H9 (cell line): ENCODE measurements around the gene PTPN13. TPM values are rescaled to one million over a fixed set of nuclear protein-coding genes. Genes with fewer than 3 reads are reported as not detected.

Experiments
- DNase-seq: peaks from one replicate; pipeline ENCODE4 v3.0.0-alpha.2; 2017
- H2AFZ ChIP-seq: one replicate; pipeline ENCODE4 v1.6.1; 2013; ENCODE audit warnings: mild to moderate bottlenecking, low read length, control low read depth, moderate library complexity
- H2AK5ac ChIP-seq: 2 replicates; pipeline ENCODE4 v1.6.1; 2013; ENCODE audit warnings: low read length, control low read depth, mixed read lengths; ENCODE audit not compliant: insufficient read length
- H2BK120ac ChIP-seq: one replicate; pipeline ENCODE4 v1.6.1; 2013; ENCODE audit warnings: low read depth, mild to moderate bottlenecking, low read length, control low read depth, inconsistent platforms; ENCODE audit not compliant: poor library complexity, severe bottlenecking
- H2BK12ac ChIP-seq: 2 replicates; pipeline ENCODE4 v1.6.1; 2013; ENCODE audit warnings: low read length, control low read depth, mixed read lengths, low read depth; ENCODE audit not compliant: insufficient read length
- H2BK15ac ChIP-seq: 2 replicates; pipeline ENCODE4 v1.6.1; 2013; ENCODE audit warnings: low read depth, low read length, control low read depth
- H2BK20ac ChIP-seq: one replicate; pipeline ENCODE4 v1.6.1; 2013; ENCODE audit warnings: low read depth, mild to moderate bottlenecking, low read length, control low read depth, inconsistent platforms; ENCODE audit not compliant: poor library complexity, severe bottlenecking
- H2BK5ac ChIP-seq: 2 replicates; pipeline ENCODE4 v1.6.1; 2013; ENCODE audit warnings: low read length, control low read depth, mixed read lengths; ENCODE audit not compliant: insufficient read length
- H3K14ac ChIP-seq: 2 replicates; pipeline ENCODE4 v1.6.1; 2013; ENCODE audit warnings: low read length, control low read depth; ENCODE audit not compliant: insufficient read depth
- H3K18ac ChIP-seq: 2 replicates; pipeline ENCODE4 v1.6.1; 2013; ENCODE audit warnings: low read depth, mild to moderate bottlenecking, mixed read lengths, low read length, control low read depth; ENCODE audit not compliant: insufficient read length
- H3K23ac ChIP-seq: 2 replicates; pipeline ENCODE4 v1.6.1; 2013; ENCODE audit warnings: low read length, control low read depth, mixed read lengths, low read depth; ENCODE audit not compliant: insufficient read length
- H3K23me2 ChIP-seq: 2 replicates; pipeline ENCODE4 v1.6.1; 2013; ENCODE audit warnings: low read depth, mild to moderate bottlenecking, mixed read lengths, low read length, control low read depth; ENCODE audit not compliant: insufficient read length, poor library complexity, severe bottlenecking
- H3K27ac ChIP-seq: 2 replicates; pipeline ENCODE4 v1.5.1; 2013; ENCODE audit warnings: low read length, control low read depth, mixed read lengths, low read depth; ENCODE audit not compliant: insufficient read length
- H3K27me3 ChIP-seq: 2 replicates; pipeline ENCODE4 v1.6.1; 2013; ENCODE audit warnings: low read length, control low read depth, inconsistent platforms; ENCODE audit not compliant: insufficient read depth
- H3K4ac ChIP-seq: 2 replicates; pipeline ENCODE4 v1.6.1; 2013; ENCODE audit warnings: low read depth, mild to moderate bottlenecking, control low read depth, inconsistent platforms, low read length, moderate library complexity
- H3K4me1 ChIP-seq: 2 replicates; pipeline ENCODE4 v1.6.1; 2013; ENCODE audit warnings: low read length, control low read depth, inconsistent platforms; ENCODE audit not compliant: insufficient read depth
- H3K4me2 ChIP-seq: 2 replicates; pipeline ENCODE4 v1.6.1; 2013; ENCODE audit warnings: low read length, control low read depth, mixed read lengths; ENCODE audit not compliant: insufficient read length, insufficient read depth
- H3K56ac ChIP-seq: 2 replicates; pipeline ENCODE4 v1.6.1; 2013; ENCODE audit warnings: low read depth, mild to moderate bottlenecking, mixed read lengths, low read length, control low read depth; ENCODE audit not compliant: insufficient read length
- H3K79me1 ChIP-seq: 2 replicates; pipeline ENCODE4 v1.6.1; 2013; ENCODE audit warnings: low read depth, mild to moderate bottlenecking, moderate library complexity, low read length, control low read depth, inconsistent platforms; ENCODE audit not compliant: insufficient read depth, poor library complexity, severe bottlenecking
- H3K79me2 ChIP-seq: 2 replicates; pipeline ENCODE4 v1.6.1; 2013; ENCODE audit warnings: low read length, control low read depth, inconsistent platforms; ENCODE audit not compliant: insufficient read depth
- H3K9ac ChIP-seq: 2 replicates; pipeline ENCODE4 v1.6.1; 2013; ENCODE audit warnings: low read length, control low read depth, mixed read lengths; ENCODE audit not compliant: insufficient read length; ENCODE audit errors: extremely low read depth
- H3K9me3 ChIP-seq: one replicate; pipeline ENCODE4 v1.6.1; 2013; ENCODE audit warnings: low read depth, low read length, inconsistent platforms; ENCODE audit not compliant: control insufficient read depth
- H3T11ph ChIP-seq: one replicate; pipeline ENCODE4 v1.6.1; 2013; ENCODE audit warnings: mild to moderate bottlenecking, low read length, control low read depth, inconsistent platforms
- H4K20me1 ChIP-seq: one replicate; pipeline ENCODE4 v1.6.1; 2013; ENCODE audit not compliant: control insufficient read depth, insufficient read length, insufficient read depth
- H4K5ac ChIP-seq: 2 replicates; pipeline ENCODE4 v1.6.1; 2013; ENCODE audit warnings: low read depth, mild to moderate bottlenecking, mixed read lengths, low read length, control low read depth; ENCODE audit not compliant: insufficient read length
- H4K8ac ChIP-seq: replicated peaks from 2 replicates; pipeline ENCODE4 v1.6.1; 2013; ENCODE audit warnings: low read length, control low read depth, mixed read lengths, low read depth; ENCODE audit not compliant: insufficient read length
- H4K91ac ChIP-seq: 2 replicates; pipeline ENCODE4 v1.6.1; 2013; ENCODE audit warnings: low read depth, mild to moderate bottlenecking, moderate library complexity, mixed read lengths, low read length, control low read depth; ENCODE audit not compliant: insufficient read length
- H3K27ac Mint-ChIP-seq, 3 experiments: 2 replicates in 2 of 3; 3 replicates in 1 of 3; pipeline ENCODE4 v1.8.0; 2020 to 2021; ENCODE audit warnings: mixed read lengths in 3 of 3, mild to moderate bottlenecking in 1 of 3, moderate library complexity in 1 of 3
- H3K27me3 Mint-ChIP-seq: 2 replicates; pipeline ENCODE4 v1.8.0; 2021; ENCODE audit warnings: low read depth, mild to moderate bottlenecking, moderate library complexity, mixed read lengths
- H3K36me3 Mint-ChIP-seq, 3 experiments: 2 replicates in 2 of 3; 3 replicates in 1 of 3; pipeline ENCODE4 v1.8.0; 2020 to 2021; ENCODE audit warnings: low read depth in 3 of 3, mixed read lengths in 3 of 3; ENCODE audit not compliant: insufficient read depth in 1 of 3
- H3K4me1 Mint-ChIP-seq, 2 experiments: 2 replicates each; pipeline ENCODE4 v1.8.0; 2020; ENCODE audit warnings: mixed read lengths in 2 of 2
- H3K4me3 Mint-ChIP-seq, 2 experiments: 2 replicates in 1 of 2; 3 replicates in 1 of 2; pipeline ENCODE4 v1.8.0; 2020 to 2021; ENCODE audit warnings: mild to moderate bottlenecking in 2 of 2, mixed read lengths in 2 of 2, moderate library complexity in 1 of 2
- H3K9me3 Mint-ChIP-seq, 2 experiments: 2 replicates in 1 of 2; 3 replicates in 1 of 2; pipeline ENCODE4 v1.8.0; 2020; ENCODE audit warnings: mild to moderate bottlenecking in 2 of 2, mixed read lengths in 2 of 2, moderate library complexity in 1 of 2
- WGBS: extraction: QIAGEN DNeasy Blood & Tissue Kit; methylation state at CpG from one replicate; pipeline ENCODE4 v1.1.7; 2013; ENCODE audit warnings: missing lambda C conversion rate, low lambda C conversion rate, mixed read lengths; ENCODE audit not compliant: insufficient read length; ENCODE audit errors: extremely low coverage; 5-methylcytosine and 5-hydroxymethylcytosine counted together
- total RNA-seq: library from RNA; stranded (reverse); gene quantifications from 2 replicates; pipeline ENCODE4 v1.2.1, GENCODE V29; 2021
- TF ChIP-seq, protein P1 (sequence below): fragments of 200-600 bp; sonication (generic); conservative IDR thresholded peaks from 3 replicates; pipeline ENCODE4 v1.8.0; 2021; ENCODE audit warnings: antibody characterized with exemption, mild to moderate bottlenecking

The PTPN13 gene
- total RNA-seq, 1 experiment from 2014 or later: 34.9 TPM

DNA sequence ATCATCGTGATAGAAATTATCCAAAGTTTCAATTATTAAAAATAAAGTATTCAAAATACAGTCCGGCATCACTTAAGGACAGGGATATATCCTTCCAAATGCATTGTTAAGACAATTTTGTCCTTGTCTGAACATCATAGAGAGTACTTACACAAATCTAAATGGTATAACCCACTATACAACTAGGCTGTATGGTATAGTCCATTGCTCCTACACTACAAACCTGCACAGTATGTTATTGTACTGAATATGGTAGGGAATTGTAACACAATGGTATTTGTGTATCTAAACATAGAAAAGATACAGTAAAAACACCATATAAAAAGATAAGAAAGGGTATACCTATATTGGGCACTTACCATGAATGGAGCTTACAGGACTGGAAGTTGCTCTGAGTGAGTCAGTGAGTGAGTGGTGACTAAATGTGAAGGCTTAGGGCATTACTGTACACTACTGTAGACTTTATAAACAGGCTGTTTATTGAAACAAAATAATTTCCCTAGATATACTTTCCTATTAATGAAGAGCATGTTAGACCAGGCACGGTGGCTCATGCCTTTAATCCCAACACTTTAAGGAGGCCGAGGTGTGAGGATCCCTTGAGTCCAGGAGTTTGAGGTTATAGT lies 44.8 kb upstream of the PTPN13 start:
- no peaks in the 10 kb centered on the region for H3K27me3 ChIP-seq
- H2AK5ac ChIP-seq: no peak overlapping the region
- H3K23me2 ChIP-seq: no peaks in the 10 kb centered on the region
- Mint-ChIP-seq H3K27ac (no peak overlapping the region), H3K4me1 (peaks cover 2 to 6% of the 10 kb centered on the region in 2 experiments), H3K36me3 (peaks cover 0 to 10% (median 0%) of the 10 kb centered on the region in 3 experiments; a peak in 3 of 7 replicates), H3K9me3 (peaks cover 0 to 2% of the 10 kb centered on the region in 2 experiments; a peak in 1 of 5 replicates), H3K4me3 (no peak overlapping the region), H3K27me3 (no peaks in the 10 kb centered on the region; the same call in 1 of the 2 replicates)
- H2BK5ac ChIP-seq: no peak overlapping the region
- no peaks in the 10 kb centered on the region for H3K79me1 ChIP-seq
- no peak overlapping the region for H3K56ac ChIP-seq
- H4K5ac ChIP-seq: no peak overlapping the region
- H3K4me1 ChIP-seq: no peaks in the 10 kb centered on the region
- no peak overlapping the region for H4K91ac ChIP-seq
- no peak overlapping the region for H4K8ac ChIP-seq
- no peak overlapping the region for H3K18ac ChIP-seq
- no peak overlapping the region for H3K4me2 ChIP-seq
- no peak overlapping the region for H3K14ac ChIP-seq
- no peak overlapping the region for H2AFZ ChIP-seq
- DNase-seq: no peak
- H2BK12ac ChIP-seq: no peak overlapping the region
- no peak overlapping the region for H3K4ac ChIP-seq
- no peak overlapping the region for H3K9ac ChIP-seq
- no CpG with 5 or more reads among the region's 4 CpGs for WGBS
- no peak overlapping the region for H3K23ac ChIP-seq
- H3K9me3 ChIP-seq: no peaks in the 10 kb centered on the region
- H2BK15ac ChIP-seq: no peak overlapping the region
- no peaks in the 10 kb centered on the region for H3K79me2 ChIP-seq
- H3K27ac ChIP-seq: no peak overlapping the region
- H4K20me1 ChIP-seq: no peaks in the 10 kb centered on the region
- TF ChIP-seq, protein P1, sequence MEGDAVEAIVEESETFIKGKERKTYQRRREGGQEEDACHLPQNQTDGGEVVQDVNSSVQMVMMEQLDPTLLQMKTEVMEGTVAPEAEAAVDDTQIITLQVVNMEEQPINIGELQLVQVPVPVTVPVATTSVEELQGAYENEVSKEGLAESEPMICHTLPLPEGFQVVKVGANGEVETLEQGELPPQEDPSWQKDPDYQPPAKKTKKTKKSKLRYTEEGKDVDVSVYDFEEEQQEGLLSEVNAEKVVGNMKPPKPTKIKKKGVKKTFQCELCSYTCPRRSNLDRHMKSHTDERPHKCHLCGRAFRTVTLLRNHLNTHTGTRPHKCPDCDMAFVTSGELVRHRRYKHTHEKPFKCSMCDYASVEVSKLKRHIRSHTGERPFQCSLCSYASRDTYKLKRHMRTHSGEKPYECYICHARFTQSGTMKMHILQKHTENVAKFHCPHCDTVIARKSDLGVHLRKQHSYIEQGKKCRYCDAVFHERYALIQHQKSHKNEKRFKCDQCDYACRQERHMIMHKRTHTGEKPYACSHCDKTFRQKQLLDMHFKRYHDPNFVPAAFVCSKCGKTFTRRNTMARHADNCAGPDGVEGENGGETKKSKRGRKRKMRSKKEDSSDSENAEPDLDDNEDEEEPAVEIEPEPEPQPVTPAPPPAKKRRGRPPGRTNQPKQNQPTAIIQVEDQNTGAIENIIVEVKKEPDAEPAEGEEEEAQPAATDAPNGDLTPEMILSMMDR: no peak
- H2BK20ac ChIP-seq: no peak overlapping the region
- H3T11ph ChIP-seq: no peak overlapping the region
- no peak overlapping the region for H2BK120ac ChIP-seq
